ENCODE measurements around the gene FAM43B.

- no peak for TF ChIP-seq JUNB (IDR thresholded peaks at IDR 0.05)
- TF ChIP-seq CTCF (IDR thresholded peaks at IDR 0.05) = no peak
- TF ChIP-seq POLR2AphosphoS2 (conservative IDR thresholded peaks at IDR 0.05; ENCODE audit: low read length) = no peak
- TF ChIP-seq HDAC2 (IDR thresholded peaks at IDR 0.05) = no peak
- no peak for TF ChIP-seq SREBF2 (IDR thresholded peaks at IDR 0.05)
- TF ChIP-seq MAX (IDR thresholded peaks at IDR 0.05) = no peak
- TF ChIP-seq POLR2A (IDR thresholded peaks at IDR 0.05; ENCODE audit: low read length) = no peak
- TF ChIP-seq ESRRA (IDR thresholded peaks at IDR 0.05; ENCODE audit: borderline replicate concordance, low read length) = no peak
- TF ChIP-seq CHD4 (IDR thresholded peaks at IDR 0.05; ENCODE audit: borderline replicate concordance) = no peak
Observed at GRCh38 chr1:20528221-20528620, 24.2 kb upstream of the FAM43B start.
